Nephron (organoid): Measurements from ENCODE around the gene SLC6A6.

ENCODE experiments used
- H3K27ac Mint-ChIP-seq, 3 experiments: 2 replicates each; pipeline ENCODE4 v1.8.0; 2020; ENCODE audit warnings: mixed read lengths in 3 of 3, mild to moderate bottlenecking in 2 of 3, moderate library complexity in 1 of 3
- H3K27me3 Mint-ChIP-seq: 2 replicates; pipeline ENCODE4 v1.8.0; 2021; ENCODE audit warnings: low read depth, mild to moderate bottlenecking, moderate library complexity, mixed read lengths
- H3K36me3 Mint-ChIP-seq: 2 replicates; pipeline ENCODE4 v1.8.0; 2020; ENCODE audit warnings: low read depth, mixed read lengths
- H3K4me1 Mint-ChIP-seq: 2 replicates; pipeline ENCODE4 v1.8.0; 2020; ENCODE audit warnings: mixed read lengths
- H3K4me3 Mint-ChIP-seq, 3 experiments: 2 replicates each; pipeline ENCODE4 v1.8.0; 2020; ENCODE audit warnings: mild to moderate bottlenecking in 3 of 3, mixed read lengths in 3 of 3, moderate library complexity in 2 of 3
- H3K9me3 Mint-ChIP-seq: 2 replicates; pipeline ENCODE4 v1.8.0; 2020; ENCODE audit warnings: mixed read lengths
- CTCF ChIP-seq, 3 experiments: fragments of 200-600 bp; sonication (generic); IDR thresholded peaks; one replicate each; pipeline ENCODE4 v1.5.0; 2021; ENCODE audit warnings: antibody characterized with exemption in 3 of 3; ENCODE audit not compliant: unreplicated experiment in 3 of 3

The SLC6A6 gene

GRCh38 chr3:14453876-14454638 is 51.7 kb downstream of the SLC6A6 start:
- Mint-ChIP-seq H3K27ac (peak overlapping the region in 2 of 3 experiments; percentile 90 to 95), H3K4me3 (peak overlapping the region in 1 of 3 experiments; percentile 48), H3K36me3 (peaks cover 41% of the 10 kb centered on the region), H3K27me3 (peaks cover 26% of the 10 kb centered on the region), H3K9me3 (no peaks in the 10 kb centered on the region), H3K4me1 (peaks cover 64% of the 10 kb centered on the region)
- TF ChIP-seq CTCF (IDR thresholded peaks at IDR 0.05; ENCODE audit: unreplicated experiment in 3 of 3), result no peak

GRCh38 chr3:14454639-14455310 is 52.4 kb downstream of the SLC6A6 start:
- no peaks in the 10 kb centered on the region for H3K9me3 Mint-ChIP-seq
- peak overlapping the region in 1 of 3 experiments; percentile 29 for H3K4me3 Mint-ChIP-seq
- peaks cover 65% of the 10 kb centered on the region for H3K4me1 Mint-ChIP-seq
- no peak for TF ChIP-seq CTCF (IDR thresholded peaks at IDR 0.05; ENCODE audit: unreplicated experiment in 3 of 3)
- peaks cover 25% of the 10 kb centered on the region for H3K27me3 Mint-ChIP-seq
- H3K27ac Mint-ChIP-seq, result peak overlapping the region; percentile 3 to 90 (median 60)
- peaks cover 38% of the 10 kb centered on the region for H3K36me3 Mint-ChIP-seq

- Mint-ChIP-seq H3K4me3 (no peak overlapping the region), H3K27me3 (peaks cover 25% of the 10 kb centered on the region), H3K27ac (peak overlapping the region in 1 of 3 experiments; percentile 47), H3K36me3 (peaks cover 41% of the 10 kb centered on the region), H3K4me1 (peaks cover 75% of the 10 kb centered on the region), H3K9me3 (no peaks in the 10 kb centered on the region)
- no peak for TF ChIP-seq CTCF (IDR thresholded peaks at IDR 0.05; ENCODE audit: unreplicated experiment in 3 of 3)
Measured at GRCh38 chr3:14455571-14456317, 53.3 kb downstream of the SLC6A6 start.

DNA sequence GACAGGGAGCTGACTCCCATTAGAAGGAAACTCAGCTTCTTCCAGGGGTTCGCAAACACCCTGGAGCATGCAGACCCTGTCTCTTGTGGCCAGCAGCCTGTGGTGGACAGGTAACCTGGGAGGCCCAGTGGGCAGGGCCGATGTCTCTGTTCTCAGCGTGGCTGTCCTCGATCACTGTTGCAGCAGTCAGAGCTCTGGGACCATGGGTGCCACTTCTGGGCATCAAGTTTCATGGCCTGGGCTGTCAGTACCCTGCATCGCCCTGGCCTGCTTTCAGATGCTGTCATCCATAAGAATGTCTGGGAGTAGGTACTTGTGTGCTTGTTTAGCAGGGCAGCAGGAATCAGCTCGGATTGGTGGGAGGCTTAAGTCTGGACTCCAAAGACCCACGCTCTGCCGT is 54.4 kb downstream of the SLC6A6 start:
- Mint-ChIP-seq H3K36me3 (peaks cover 32% of the 10 kb centered on the region), H3K4me3 (no peak overlapping the region), H3K27ac (no peak overlapping the region), H3K9me3 (no peaks in the 10 kb centered on the region), H3K27me3 (peaks cover 21% of the 10 kb centered on the region), H3K4me1 (peaks cover 68% of the 10 kb centered on the region)
- no peak for TF ChIP-seq CTCF (IDR thresholded peaks at IDR 0.05; ENCODE audit: unreplicated experiment in 3 of 3)

DNA sequence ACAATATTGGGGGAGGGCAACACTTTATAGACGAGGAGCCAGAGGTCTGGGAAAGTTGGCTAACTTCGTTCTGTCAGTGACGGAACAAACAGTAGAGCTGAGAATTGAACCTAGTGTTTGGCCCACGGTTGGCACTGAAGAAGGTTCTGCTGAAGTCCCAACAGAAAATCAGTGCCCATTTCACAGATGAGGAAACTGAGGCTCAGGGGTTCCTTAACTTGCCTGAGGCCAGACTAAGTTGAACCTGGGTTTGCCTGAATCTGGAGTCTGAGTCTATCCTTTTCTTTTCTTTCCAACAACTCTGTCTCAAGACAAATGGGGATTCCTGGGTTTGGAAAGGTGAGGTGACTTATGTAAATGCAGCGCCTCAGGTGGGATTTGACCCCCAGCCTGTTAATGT is 55.1 kb downstream of the SLC6A6 start:
- Mint-ChIP-seq H3K9me3 (no peaks in the 10 kb centered on the region), H3K27me3 (peaks cover 21% of the 10 kb centered on the region), H3K27ac (peak overlapping the region; percentile 70 to 88 (median 86)), H3K4me1 (peaks cover 61% of the 10 kb centered on the region), H3K4me3 (no peak overlapping the region), H3K36me3 (peaks cover 36% of the 10 kb centered on the region)
- no peak for TF ChIP-seq CTCF (IDR thresholded peaks at IDR 0.05; ENCODE audit: unreplicated experiment in 3 of 3)
